ENCODE measurements around the gene GNAS.

Gene GNAS

DNA sequence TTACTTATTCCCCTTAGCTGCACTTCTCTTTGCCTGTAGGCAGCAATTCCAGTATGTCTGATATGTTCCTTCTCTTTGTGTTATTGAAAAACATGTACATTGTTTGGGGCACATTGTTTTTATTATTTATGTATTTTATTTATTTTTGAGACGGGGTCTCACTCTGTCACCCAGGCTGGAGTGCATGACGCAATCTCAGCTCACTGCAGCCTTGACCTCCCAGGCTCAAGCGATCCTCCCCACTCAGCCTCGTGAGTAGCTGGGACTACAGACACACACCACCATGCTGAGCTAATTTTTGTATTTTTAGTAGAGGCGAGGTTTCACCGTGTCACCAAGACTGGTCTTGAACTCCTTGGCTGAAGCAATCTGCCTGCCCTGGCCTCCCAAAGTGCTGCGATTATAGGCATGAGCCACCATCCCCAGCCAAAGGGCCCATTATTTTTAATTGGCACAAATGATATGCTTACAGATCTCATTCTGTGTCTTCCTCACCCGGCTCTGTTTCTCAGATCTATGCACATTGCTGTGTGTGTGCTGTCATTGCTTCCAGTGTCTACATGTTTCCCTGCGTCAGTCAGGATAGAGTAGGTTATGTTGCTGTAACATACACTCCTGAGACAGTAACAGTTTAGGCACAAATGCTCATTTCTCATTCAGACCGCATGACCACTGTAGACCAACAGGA is 74.4 kb downstream of the GNAS start:
- no peak overlapping the region for H3K4me3 ChIP-seq (ENCODE audit: low read depth, low read length)
- TF ChIP-seq, protein P1, sequence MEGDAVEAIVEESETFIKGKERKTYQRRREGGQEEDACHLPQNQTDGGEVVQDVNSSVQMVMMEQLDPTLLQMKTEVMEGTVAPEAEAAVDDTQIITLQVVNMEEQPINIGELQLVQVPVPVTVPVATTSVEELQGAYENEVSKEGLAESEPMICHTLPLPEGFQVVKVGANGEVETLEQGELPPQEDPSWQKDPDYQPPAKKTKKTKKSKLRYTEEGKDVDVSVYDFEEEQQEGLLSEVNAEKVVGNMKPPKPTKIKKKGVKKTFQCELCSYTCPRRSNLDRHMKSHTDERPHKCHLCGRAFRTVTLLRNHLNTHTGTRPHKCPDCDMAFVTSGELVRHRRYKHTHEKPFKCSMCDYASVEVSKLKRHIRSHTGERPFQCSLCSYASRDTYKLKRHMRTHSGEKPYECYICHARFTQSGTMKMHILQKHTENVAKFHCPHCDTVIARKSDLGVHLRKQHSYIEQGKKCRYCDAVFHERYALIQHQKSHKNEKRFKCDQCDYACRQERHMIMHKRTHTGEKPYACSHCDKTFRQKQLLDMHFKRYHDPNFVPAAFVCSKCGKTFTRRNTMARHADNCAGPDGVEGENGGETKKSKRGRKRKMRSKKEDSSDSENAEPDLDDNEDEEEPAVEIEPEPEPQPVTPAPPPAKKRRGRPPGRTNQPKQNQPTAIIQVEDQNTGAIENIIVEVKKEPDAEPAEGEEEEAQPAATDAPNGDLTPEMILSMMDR (IDR thresholded peaks at IDR 0.05; ENCODE audit: low read depth, low read length), result no peak

DNA sequence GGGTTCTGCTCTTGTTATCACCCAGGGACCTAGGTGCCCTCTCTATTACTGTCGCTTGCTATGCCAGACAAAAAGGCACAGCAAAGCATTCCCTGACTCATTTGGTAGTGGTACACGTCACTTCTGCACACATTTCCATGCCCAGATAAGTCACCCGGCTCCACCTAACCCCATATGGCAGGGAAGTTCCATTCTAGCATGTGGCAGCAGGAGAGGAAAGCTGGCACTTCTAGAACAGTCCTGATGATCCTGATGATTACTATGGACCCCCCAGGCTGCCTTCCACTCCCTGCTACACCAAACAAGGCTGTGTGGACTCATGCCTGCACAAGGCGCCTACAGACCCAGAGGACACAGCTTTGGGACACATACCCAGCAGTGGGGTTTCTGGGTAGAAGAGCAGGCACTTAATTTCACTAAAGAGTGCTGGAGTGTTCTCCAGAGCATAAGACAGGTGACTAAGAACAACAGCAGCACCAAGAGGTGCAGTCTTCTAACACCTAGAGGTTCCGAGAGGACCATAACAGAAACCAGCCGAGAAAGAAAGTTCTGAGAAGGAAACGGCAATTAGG is 75.1 kb downstream of the GNAS start:
- TF ChIP-seq, protein P1 (IDR thresholded peaks at IDR 0.05; ENCODE audit: low read depth, low read length), result no peak
- no peak overlapping the region for H3K4me3 ChIP-seq (ENCODE audit: low read depth, low read length)

GRCh38 chr20:58930496-58930895 is 78.0 kb downstream of the GNAS start:
- no peak overlapping the region for H3K4me3 ChIP-seq (ENCODE audit: low read depth, low read length)

DNA sequence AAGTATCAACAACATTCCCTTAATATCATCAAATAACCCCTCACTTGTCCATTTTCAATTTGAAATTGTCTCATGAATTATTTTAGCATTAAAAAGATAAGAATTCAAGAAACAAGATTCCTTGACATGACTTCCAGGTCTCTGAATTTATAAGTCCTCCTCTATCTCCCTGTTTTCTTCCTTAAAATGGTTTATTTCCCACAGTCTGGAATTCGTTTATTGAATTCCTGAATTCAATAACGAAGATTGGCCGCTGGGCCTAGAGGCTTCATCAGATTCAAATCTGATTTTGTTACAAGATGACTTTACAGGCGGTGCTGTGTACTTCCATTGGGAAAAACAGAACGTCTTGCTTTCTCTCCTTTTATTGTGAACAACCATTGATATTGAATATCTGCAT is 79.7 kb downstream of the GNAS start:
- H3K4me3 ChIP-seq (ENCODE audit: low read depth, low read length), result no peak overlapping the region
- TF ChIP-seq, protein P1 (IDR thresholded peaks at IDR 0.05; ENCODE audit: low read depth, low read length), result no peak

More at GRCh38 chr20:58930496-58930895, 78.0 kb downstream of the GNAS start:
- TF ChIP-seq, protein P1 (IDR thresholded peaks at IDR 0.05; ENCODE audit: low read depth, low read length), result no peak

DNA sequence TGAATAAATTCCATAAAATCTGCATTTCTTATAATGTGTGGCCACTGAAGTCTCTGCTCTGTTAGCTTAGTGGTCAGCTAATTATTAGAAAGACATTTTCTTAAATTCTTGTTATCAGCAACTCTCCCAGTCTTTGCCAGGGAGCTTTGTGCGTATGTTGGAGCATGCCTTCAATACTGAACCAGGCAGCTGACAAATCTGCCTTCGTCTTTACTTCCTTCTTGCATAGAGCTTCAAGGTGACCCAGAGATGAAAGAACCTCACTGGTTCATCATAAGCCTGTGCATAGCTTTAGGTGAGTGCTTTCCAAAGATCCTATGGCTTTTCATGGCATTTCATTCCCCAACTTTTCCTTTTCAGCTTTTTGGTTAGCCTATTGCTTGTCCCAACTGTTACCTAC is 85.6 kb downstream of the GNAS start:
- TF ChIP-seq, protein P1 (IDR thresholded peaks at IDR 0.05; ENCODE audit: low read depth, low read length), result no peak
- no peak overlapping the region for H3K4me3 ChIP-seq (ENCODE audit: low read depth, low read length)

DNA sequence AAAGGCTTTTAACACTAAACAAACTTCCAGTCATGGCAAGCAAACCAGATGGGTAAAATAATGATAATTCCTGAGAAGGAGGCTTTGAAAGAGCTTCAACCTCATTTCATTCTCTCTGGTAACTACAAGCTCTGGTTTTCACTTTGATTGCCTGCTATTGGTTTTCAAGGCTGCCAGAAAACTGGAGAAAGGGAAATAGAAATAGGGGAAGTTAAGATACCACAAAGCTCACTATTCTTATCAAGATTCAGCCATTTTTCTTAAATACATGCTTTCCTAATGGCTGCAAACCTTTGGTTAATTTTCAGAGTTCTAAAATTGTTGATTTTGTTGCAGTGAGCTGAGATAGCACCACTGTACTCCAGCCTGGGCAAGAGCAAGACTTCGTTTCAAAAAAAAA is 86.0 kb downstream of the GNAS start:
- TF ChIP-seq, protein P1 (IDR thresholded peaks at IDR 0.05; ENCODE audit: low read depth, low read length), result no peak
- H3K4me3 ChIP-seq (ENCODE audit: low read depth, low read length), result no peak overlapping the region

- no peak overlapping the region for H3K4me3 ChIP-seq (ENCODE audit: low read depth, low read length)
- TF ChIP-seq, protein P1 (IDR thresholded peaks at IDR 0.05; ENCODE audit: low read depth, low read length), result no peak
Measured at GRCh38 chr20:58941471-58941870, 89.0 kb downstream of the GNAS start.

Measured in WI38 (cell line).